PFSK-1 (cell line): ENCODE results near the gene NT5C1A.

Experiments used
- POLR2AphosphoS5 ChIP-seq: IDR thresholded peaks from 2 replicates; pipeline ENCODE4 v1.6.1; 2012; ENCODE audit warnings: low read depth, mild to moderate bottlenecking, control low read depth, low read length, moderate library complexity
- REST ChIP-seq, 2 experiments: IDR thresholded peaks; 2 replicates each; pipeline versions ENCODE4 v1.6.1 to v1.8.0; 2011 to 2012; ENCODE audit warnings: low read depth in 2 of 2, low read length in 2 of 2, control low read depth in 1 of 2, inconsistent platforms in 1 of 2, mild to moderate bottlenecking in 1 of 2, moderate library complexity in 1 of 2; ENCODE audit not compliant: insufficient read depth in 1 of 2
- TAF1 ChIP-seq: IDR thresholded peaks from 2 replicates; pipeline ENCODE4 v1.6.1; 2012; ENCODE audit warnings: low read length, control low read depth, borderline replicate concordance; ENCODE audit not compliant: insufficient read depth

- TF ChIP-seq POLR2AphosphoS5 (no peak), TAF1 (no peak), REST (IDR thresholded peaks at IDR 0.05; ENCODE audit: insufficient read depth in 1 of 2, low read depth in 2 of 2, low read length in 2 of 2) (no peak)
Measured at GRCh38 chr1:39625009-39625408, 46.9 kb downstream of the NT5C1A start.
